Measurements from ENCODE around the gene DNASE2. TPM values are rescaled to one million over a fixed set of nuclear protein-coding genes. Genes with fewer than 3 reads are reported as not detected.
"Not testable (repeated sequence)": the region's sequence is repeated elsewhere in the genome, so short reads cannot be mapped to it uniquely, and the experiment has no call there.

DNASE2 gene
- total and polyA plus RNA-seq, 8 donors: 18.7 to 72.8 (median 21.7) TPM

DNA sequence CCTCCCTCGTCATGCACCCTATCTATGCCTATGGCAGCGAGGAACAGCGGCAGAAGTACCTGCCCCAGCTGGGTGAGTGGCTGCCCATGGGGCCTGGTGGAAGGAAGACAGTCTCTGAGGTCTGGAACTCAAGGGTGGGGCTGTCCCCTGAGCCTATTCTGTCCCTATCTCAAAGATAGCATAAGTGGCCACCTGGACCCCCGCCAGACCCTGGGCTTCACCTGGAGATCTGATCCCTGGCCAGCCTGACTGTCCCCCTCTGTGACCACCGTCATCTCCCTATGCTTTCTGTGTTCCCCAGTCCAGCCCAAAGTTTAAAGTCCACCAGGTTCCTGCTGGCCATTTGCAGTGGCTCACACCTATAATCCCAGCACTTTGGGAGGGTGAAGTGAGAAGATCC lies 12.3 kb upstream of the DNASE2 start:
- H3K9me3 ChIP-seq: no peaks in the 10 kb centered on the region
- H3K4me1 ChIP-seq: peaks cover 7 to 17% of the 10 kb centered on the region in 2 donors
- intact Hi-C loops (cut with DNase I): no loop called here

DNA sequence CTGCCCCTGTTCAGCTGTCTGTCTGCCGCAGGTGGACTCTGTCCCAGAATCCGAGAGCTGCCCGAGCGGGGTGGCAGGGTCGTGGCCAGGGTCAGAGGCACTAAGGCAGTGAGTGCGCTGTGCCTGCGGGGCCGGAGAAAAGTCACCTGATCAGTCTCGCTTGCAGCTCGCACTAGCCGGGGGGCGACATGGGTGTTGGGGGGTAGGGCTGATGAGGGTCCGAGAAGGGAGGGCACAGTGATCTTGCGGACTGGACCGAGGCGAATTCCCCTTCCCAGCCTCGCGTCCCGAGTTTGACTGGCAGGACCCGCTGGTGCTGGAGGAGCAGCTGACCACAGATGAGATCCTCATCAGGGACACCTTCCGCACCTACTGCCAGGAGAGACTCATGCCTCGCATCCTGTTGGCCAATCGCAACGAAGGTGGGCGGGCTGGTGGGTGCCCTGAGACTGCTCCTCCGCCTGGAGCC lies 10.3 kb upstream of the DNASE2 start:
- TF ChIP-seq, protein P1, sequence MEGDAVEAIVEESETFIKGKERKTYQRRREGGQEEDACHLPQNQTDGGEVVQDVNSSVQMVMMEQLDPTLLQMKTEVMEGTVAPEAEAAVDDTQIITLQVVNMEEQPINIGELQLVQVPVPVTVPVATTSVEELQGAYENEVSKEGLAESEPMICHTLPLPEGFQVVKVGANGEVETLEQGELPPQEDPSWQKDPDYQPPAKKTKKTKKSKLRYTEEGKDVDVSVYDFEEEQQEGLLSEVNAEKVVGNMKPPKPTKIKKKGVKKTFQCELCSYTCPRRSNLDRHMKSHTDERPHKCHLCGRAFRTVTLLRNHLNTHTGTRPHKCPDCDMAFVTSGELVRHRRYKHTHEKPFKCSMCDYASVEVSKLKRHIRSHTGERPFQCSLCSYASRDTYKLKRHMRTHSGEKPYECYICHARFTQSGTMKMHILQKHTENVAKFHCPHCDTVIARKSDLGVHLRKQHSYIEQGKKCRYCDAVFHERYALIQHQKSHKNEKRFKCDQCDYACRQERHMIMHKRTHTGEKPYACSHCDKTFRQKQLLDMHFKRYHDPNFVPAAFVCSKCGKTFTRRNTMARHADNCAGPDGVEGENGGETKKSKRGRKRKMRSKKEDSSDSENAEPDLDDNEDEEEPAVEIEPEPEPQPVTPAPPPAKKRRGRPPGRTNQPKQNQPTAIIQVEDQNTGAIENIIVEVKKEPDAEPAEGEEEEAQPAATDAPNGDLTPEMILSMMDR (IDR thresholded peaks at IDR 0.05): no peak
- ATAC-seq (no peak), DNase-seq (no peak)
- Histone ChIP-seq H3K9me3 (no peaks in the 10 kb centered on the region), H3K27ac (peak overlapping the region in 1 of 2 donors; percentile 67), H3K4me1 (peaks cover 7 to 17% of the 10 kb centered on the region in 2 donors), H3K27me3 (peaks cover 0 to 5% of the 10 kb centered on the region in 2 donors), H3K36me3 (peaks cover 0 to 30% of the 10 kb centered on the region in 2 donors), H3K4me3 (peak overlapping the region; percentile 87 to 93)
- intact Hi-C loops (cut with DNase I): no loop called here

More for the DNA sequence above, 12.3 kb upstream of the DNASE2 start:
- Histone ChIP-seq H3K27ac (no peak overlapping the region), H3K27me3 (no peaks in the 10 kb centered on the region), H3K4me3 (no peak overlapping the region), H3K36me3 (peaks cover 0 to 50% of the 10 kb centered on the region in 2 donors)
- DNase-seq (no peak), ATAC-seq (no peak)
- TF ChIP-seq, protein P1 (IDR thresholded peaks at IDR 0.05): no peak

- peak within 1 kb of the TSS; percentile 87 to 93 for H3K4me3 ChIP-seq
- peak within 1 kb of the TSS in 1 of 2 donors; percentile 67 for H3K27ac ChIP-seq
- TF ChIP-seq, protein P1 (IDR thresholded peaks at IDR 0.05): no peak
- peaks cover 7 to 19% of the 10 kb centered on the region in 2 donors for H3K4me1 ChIP-seq
- H3K9me3 ChIP-seq: no peaks in the 10 kb centered on the region
- H3K36me3 ChIP-seq: peaks cover 0 to 24% of the 10 kb centered on the region in 2 donors
- peak; percentile 99 for ATAC-seq
- peaks cover 0 to 11% of the 10 kb centered on the region in 2 donors for H3K27me3 ChIP-seq
- DNase-seq: peak; percentile 93 to 98 (median 96)
- intact Hi-C loops (cut with DNase I): no loop called here
These were observed 9.7 kb upstream of the DNASE2 start, which contains the start of gene GCDH for GRCh38 chr19:12890787-12891552. GCDH (plus strand) TSS chr19:12891160; CDS start chr19:12891305, 145 bp downstream.

DNA sequence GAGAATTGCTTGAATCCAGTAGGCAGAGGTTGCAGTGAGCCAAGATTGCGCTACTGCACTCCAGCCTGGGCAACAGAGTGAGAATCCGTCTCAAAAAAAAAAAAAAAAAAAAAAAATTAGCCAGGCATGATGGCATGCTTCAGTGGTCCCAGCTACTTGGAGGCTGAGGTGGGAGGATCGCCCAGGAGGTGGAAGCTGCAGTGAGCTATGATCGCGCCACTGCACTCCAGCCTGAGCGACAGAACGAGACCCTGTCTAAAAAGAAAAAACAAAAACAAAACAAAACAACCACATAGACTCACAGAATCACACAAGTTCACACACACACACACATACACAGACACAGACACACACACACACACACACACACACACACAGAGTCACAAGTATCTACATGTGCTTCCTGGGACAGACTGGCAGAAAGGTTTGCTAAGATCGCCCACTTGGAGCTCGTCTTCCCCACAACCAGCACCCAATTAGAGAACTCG lies 9.1 kb upstream of the DNASE2 start:
- intact Hi-C loops (cut with DNase I); H3K9me3 ChIP-seq; DNase-seq; ATAC-seq: not testable (repeated sequence)
- peak overlapping the region in 1 of 2 donors; percentile 87 for H3K4me3 ChIP-seq
- peaks cover 0 to 18% of the 10 kb centered on the region in 2 donors for H3K27me3 ChIP-seq
- peaks cover 7 to 25% of the 10 kb centered on the region in 2 donors for H3K4me1 ChIP-seq
- peak overlapping the region in 1 of 2 donors; percentile 67 for H3K27ac ChIP-seq
- H3K36me3 ChIP-seq: peaks cover 0 to 21% of the 10 kb centered on the region in 2 donors

- intact Hi-C loops (cut with DNase I): loop anchor here in 1 of 2 donors (10.0 kb wide), 1 partner anchor 77 kb away; the partner anchor contains the start of gene DAND5
- H3K4me1 ChIP-seq: peaks cover 7 to 43% of the 10 kb centered on the region in 2 donors
- no peak overlapping the region for H3K27ac ChIP-seq
- no peak for DNase-seq
- no peak for ATAC-seq
- TF ChIP-seq, protein P1 (IDR thresholded peaks at IDR 0.05): no peak
- no peak overlapping the region for H3K4me3 ChIP-seq
- peaks cover 0 to under 1% of the 10 kb centered on the region in 2 donors for H3K36me3 ChIP-seq
- peaks cover 0 to 32% of the 10 kb centered on the region in 2 donors for H3K27me3 ChIP-seq
- peaks cover 3 to 7% of the 10 kb centered on the region in 2 donors for H3K9me3 ChIP-seq
These were observed 6.9 kb upstream of the DNASE2 start for GRCh38 chr19:12888006-12888603.

All from left lung (tissue), 10 donors.